Raji (cell line): Measurements from ENCODE around the gene CCSER1.

ENCODE experiments used
- POLR2A ChIP-seq: IDR thresholded peaks from 2 replicates; pipeline ENCODE4 v1.6.1; 2011; ENCODE audit warnings: low read depth, low read length, control low read depth; ENCODE audit not compliant: insufficient read depth

Gene CCSER1

DNA sequence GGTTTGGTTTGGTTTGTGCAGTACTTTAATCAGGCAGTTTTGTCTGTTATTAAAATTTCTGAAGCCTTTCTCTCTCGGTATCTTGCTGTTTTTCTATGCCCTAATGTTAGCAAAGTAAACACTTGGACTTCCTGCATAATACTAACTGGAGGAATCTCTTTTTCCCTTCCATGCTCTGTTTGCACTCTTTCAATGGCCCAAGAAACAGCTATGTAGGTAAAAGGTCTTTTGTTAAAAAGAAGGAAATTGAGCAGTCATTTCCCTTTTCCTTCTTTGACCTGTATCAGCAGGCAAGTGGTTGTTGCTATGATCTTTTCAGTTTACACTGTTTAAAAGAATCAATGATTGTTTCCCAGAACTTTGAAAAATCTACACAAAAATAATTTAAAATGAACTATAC lies 82.7 kb downstream of the CCSER1 start:
- TF ChIP-seq POLR2A = no peak

GRCh38 chr4:90211174-90211573 lies 84.0 kb downstream of the CCSER1 start:
- TF ChIP-seq POLR2A = no peak

DNA sequence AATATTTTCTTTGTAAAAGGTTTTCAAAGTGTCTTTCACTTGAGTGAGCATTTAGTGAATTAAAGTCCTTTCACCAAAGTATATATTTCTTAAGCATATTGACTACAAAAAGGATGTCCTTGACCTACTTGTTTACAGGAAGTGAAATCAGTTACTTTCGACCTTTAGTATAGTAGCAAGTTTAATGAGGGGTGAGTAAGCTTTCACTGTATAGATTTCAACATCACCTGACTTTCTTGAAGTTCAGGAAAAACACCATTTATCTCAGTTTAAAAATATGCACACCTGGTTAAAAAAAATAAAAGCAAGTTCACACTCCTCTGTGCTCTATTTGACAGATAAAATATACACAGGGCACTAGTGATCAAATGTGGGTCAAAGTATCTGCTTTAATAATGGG lies 88.1 kb downstream of the CCSER1 start:
- no peak for TF ChIP-seq POLR2A

DNA sequence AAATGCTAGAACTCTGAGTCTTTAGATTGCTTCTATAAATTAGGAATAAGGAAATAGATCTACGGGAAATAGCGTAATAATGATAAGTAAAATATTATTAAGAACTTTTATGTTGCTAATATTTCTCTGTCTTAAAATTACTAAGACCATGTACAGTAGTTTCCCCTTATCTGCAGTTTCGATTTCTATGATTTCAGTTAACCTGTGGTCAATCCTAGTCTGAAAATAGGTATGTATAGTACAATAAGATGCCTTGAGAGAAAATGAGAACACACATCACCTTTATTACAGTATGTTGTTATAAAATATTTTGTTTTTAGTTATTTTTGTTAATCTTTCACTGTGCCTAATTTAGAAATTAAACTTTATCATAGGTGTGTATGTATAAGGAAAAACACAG lies 92.6 kb downstream of the CCSER1 start:
- no peak for TF ChIP-seq POLR2A

- no peak for TF ChIP-seq POLR2A
These were observed 93.3 kb downstream of the CCSER1 start for GRCh38 chr4:90220459-90220858.

DNA sequence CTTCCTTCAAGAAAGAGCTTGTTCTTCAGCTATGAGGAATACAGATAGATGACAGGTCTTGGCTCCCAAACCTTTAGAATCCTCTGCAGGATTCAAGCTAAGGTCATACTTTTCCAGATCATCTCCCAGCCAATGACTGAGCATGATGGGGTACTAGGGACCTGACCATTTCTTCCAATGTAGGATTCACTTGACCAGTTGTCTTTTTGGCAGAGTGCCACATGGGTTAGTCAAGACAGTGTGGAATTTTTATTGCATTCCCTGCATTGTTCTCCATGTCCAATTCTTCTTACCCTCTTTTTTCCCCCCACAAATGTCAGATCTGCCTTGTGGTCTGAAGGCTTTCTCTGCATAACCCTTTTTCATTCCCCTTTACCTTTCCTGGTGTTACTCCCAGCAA lies 99.5 kb downstream of the CCSER1 start:
- no peak for TF ChIP-seq POLR2A

DNA sequence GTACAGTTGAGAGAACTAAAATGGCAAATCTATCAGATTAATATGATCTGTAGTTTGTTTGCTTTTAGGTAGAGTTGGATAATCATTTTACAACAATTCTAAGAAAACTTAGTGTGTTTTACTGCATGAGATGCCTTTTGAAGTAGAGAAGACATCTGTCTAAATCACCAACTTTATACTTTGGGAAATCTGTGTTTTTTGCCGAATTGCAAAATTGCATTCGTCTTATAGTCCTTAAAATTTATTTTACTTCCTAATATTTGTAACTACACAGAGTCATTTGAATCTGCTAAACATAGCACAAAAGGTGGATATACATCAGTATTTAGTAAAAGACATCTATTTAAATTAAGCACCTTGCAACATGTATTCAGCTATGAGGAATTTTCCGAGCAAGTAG lies 100.0 kb downstream of the CCSER1 start:
- TF ChIP-seq POLR2A = no peak

GRCh38 chr4:90234916-90235547 lies 107.8 kb downstream of the CCSER1 start:
- TF ChIP-seq POLR2A = no peak

- no peak for TF ChIP-seq POLR2A
These were observed 110.7 kb downstream of the CCSER1 start for GRCh38 chr4:90237751-90238530.

DNA sequence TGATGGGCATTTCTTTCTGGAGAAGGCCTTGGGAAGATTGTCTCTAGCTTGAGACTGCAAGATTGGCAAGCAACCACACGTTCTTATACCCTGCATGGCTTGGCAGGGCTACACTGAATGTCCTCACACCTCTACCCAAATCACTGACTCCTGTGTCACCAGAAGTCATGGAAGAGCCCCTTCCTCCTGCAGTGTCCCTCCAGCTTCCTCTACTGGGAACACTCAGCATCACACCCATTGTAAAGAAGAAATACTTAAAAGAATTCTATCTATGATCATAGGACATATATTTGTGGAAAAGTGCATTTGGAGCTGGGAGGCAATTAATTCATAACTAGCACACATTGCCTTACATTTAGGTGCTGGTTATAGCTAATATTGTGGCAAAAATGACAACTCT lies 113.1 kb downstream of the CCSER1 start:
- no peak for TF ChIP-seq POLR2A

- TF ChIP-seq POLR2A = no peak
These were observed 113.8 kb downstream of the CCSER1 start for GRCh38 chr4:90241008-90241407.

GRCh38 chr4:90245837-90246236 lies 118.6 kb downstream of the CCSER1 start:
- TF ChIP-seq POLR2A = no peak

DNA sequence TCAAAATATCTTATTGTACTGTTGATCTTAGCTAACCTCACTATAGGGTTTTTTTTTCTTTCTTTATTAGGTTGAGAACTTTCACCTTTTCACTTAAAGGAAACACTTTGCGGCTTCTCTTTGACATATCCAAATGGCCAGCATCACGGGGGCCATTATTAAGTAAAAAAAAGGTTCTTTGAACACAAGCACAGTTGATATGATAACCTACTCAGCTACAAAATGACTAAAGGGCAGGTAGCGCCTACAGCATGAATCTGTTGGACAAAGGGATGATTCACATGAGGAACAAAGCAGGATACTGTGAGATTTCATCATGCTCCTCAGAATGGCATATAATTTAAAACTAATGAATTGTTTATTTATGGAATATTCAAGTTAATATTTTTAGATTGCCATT lies 119.6 kb downstream of the CCSER1 start:
- TF ChIP-seq POLR2A = no peak

GRCh38 chr4:90254357-90254756 lies 127.2 kb downstream of the CCSER1 start:
- TF ChIP-seq POLR2A = no peak

- TF ChIP-seq POLR2A = no peak
These were observed 147.0 kb downstream of the CCSER1 start for GRCh38 chr4:90274175-90274574.

DNA sequence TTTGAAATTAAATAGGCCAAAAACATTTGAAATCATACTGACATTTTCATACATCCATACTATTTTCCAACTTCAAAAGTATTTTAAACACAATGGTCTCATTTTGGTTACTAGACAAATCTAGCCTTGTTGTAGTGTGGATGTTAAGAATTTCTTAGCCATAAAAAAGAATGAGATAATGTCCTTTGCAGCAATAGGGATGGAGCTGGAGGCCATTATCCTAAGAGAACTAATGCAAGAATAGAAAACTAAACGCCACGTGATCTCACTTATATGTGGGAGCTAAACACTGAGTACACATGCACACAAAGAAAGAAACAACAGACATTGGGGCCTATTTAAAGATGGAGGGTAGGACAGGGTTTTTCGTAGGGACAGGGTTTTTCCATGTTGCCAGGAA lies 153.8 kb downstream of the CCSER1 start:
- TF ChIP-seq POLR2A = no peak
